SK-N-SH treated with all-trans-retinoic acid at 6 μM for 48 hours (cell line): ENCODE measurements around the gene NSD2.

Experiments used
- ARNTL ChIP-seq: fragments of 450-650 bp; formaldehyde crosslinking; IDR thresholded peaks from 2 replicates; pipeline ENCODE4 v1.5.0; 2020; ENCODE audit warnings: low read depth, mild to moderate bottlenecking, moderate library complexity, borderline replicate concordance
- CREB5 ChIP-seq: fragments of 250-450 bp; sonication (Bioruptor Pico); IDR thresholded peaks from 2 replicates; pipeline ENCODE4 v1.5.1; 2020; ENCODE audit warnings: low read depth, mild to moderate bottlenecking, moderate library complexity
- CSDC2 ChIP-seq: fragments of 250-450 bp; sonication (Bioruptor Pico); IDR thresholded peaks from 2 replicates; pipeline ENCODE4 v1.5.0; 2020; ENCODE audit warnings: mild to moderate bottlenecking, moderate library complexity
- GLIS3 ChIP-seq: fragments of 250-450 bp; sonication (Bioruptor Pico); IDR thresholded peaks from 2 replicates; pipeline ENCODE4 v1.5.0; 2020; ENCODE audit warnings: mild to moderate bottlenecking, moderate library complexity
- PATZ1 ChIP-seq: fragments of 250-450 bp; sonication (Bioruptor Pico); IDR thresholded peaks from 2 replicates; pipeline ENCODE4 v1.8.0; 2020; ENCODE audit warnings: mild to moderate bottlenecking, moderate library complexity, borderline replicate concordance
- POU6F1 ChIP-seq: fragments of 250-450 bp; sonication (Bioruptor Pico); IDR thresholded peaks from 2 replicates; pipeline ENCODE4 v1.8.0; 2021; ENCODE audit warnings: low read depth, mild to moderate bottlenecking, moderate library complexity, borderline replicate concordance
- RARB ChIP-seq: fragments of 250-450 bp; sonication (Bioruptor Pico); IDR thresholded peaks from 2 replicates; pipeline ENCODE4 v1.8.0; 2021; ENCODE audit warnings: mild to moderate bottlenecking, moderate library complexity
- SNAI2 ChIP-seq: fragments of 250-450 bp; sonication (Bioruptor Pico); IDR thresholded peaks from 2 replicates; pipeline ENCODE4 v1.5.0; 2020; ENCODE audit warnings: mild to moderate bottlenecking, moderate library complexity
- TCF4 ChIP-seq: fragments of 250-450 bp; sonication (Bioruptor Pico); IDR thresholded peaks from 2 replicates; pipeline ENCODE4 v1.8.0; 2021; ENCODE audit warnings: mild to moderate bottlenecking, moderate library complexity, borderline replicate concordance
- TOX ChIP-seq: fragments of 250-450 bp; sonication (Bioruptor Pico); IDR thresholded peaks from 2 replicates; pipeline ENCODE4 v1.8.0; 2021; ENCODE audit warnings: mild to moderate bottlenecking, moderate library complexity, borderline replicate concordance
- ZFP3 ChIP-seq: fragments of 250-450 bp; sonication (Bioruptor Pico); IDR thresholded peaks from 2 replicates; pipeline ENCODE4 v1.5.0; 2020; ENCODE audit warnings: mild to moderate bottlenecking, moderate library complexity
- ZFP30 ChIP-seq: fragments of 450-650 bp; formaldehyde crosslinking; IDR thresholded peaks from 2 replicates; pipeline ENCODE4 v1.5.0; 2022; ENCODE audit warnings: mild to moderate bottlenecking, moderate library complexity
- ZNF8 ChIP-seq: fragments of 450-650 bp; formaldehyde crosslinking; IDR thresholded peaks from 2 replicates; pipeline ENCODE4 v1.5.0; 2020; ENCODE audit warnings: mild to moderate bottlenecking, moderate library complexity
- TF ChIP-seq, protein P1 (sequence below): fragments of 250-450 bp; sonication (Bioruptor Pico); IDR thresholded peaks from 2 replicates; pipeline ENCODE4 v1.5.0; 2020; ENCODE audit warnings: mild to moderate bottlenecking, moderate library complexity

DNA sequence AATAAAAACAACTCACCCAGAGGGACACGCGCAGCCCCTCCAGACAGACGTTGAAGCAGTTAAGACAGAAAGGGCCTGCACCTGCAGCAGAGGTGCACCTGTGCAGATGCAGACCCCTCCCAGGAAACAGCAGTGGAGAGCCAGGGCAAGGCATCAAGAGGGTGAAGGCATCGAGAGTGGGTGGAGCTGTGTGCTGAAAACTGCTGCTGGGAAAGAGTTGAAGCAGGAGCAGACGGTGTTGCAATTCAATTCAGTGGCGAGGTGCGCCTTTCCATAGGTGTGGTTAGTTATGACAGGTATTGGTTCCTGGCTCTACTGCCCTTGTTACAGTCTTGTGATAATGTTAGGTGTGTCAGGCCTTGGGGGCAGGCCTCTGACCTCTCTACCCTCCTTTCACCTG lies 31.9 kb upstream of the NSD2 start:
- no peak for TF ChIP-seq POU6F1
- TF ChIP-seq ZFP3 (CRISPR knock-in tag), result no peak
- TF ChIP-seq RARB (CRISPR knock-in tag), result no peak
- no peak for TF ChIP-seq TCF4 (CRISPR knock-in tag)
- TF ChIP-seq TOX (CRISPR knock-in tag), result no peak
- TF ChIP-seq ZNF8 (CRISPR knock-in tag), result no peak
- TF ChIP-seq, protein P1, sequence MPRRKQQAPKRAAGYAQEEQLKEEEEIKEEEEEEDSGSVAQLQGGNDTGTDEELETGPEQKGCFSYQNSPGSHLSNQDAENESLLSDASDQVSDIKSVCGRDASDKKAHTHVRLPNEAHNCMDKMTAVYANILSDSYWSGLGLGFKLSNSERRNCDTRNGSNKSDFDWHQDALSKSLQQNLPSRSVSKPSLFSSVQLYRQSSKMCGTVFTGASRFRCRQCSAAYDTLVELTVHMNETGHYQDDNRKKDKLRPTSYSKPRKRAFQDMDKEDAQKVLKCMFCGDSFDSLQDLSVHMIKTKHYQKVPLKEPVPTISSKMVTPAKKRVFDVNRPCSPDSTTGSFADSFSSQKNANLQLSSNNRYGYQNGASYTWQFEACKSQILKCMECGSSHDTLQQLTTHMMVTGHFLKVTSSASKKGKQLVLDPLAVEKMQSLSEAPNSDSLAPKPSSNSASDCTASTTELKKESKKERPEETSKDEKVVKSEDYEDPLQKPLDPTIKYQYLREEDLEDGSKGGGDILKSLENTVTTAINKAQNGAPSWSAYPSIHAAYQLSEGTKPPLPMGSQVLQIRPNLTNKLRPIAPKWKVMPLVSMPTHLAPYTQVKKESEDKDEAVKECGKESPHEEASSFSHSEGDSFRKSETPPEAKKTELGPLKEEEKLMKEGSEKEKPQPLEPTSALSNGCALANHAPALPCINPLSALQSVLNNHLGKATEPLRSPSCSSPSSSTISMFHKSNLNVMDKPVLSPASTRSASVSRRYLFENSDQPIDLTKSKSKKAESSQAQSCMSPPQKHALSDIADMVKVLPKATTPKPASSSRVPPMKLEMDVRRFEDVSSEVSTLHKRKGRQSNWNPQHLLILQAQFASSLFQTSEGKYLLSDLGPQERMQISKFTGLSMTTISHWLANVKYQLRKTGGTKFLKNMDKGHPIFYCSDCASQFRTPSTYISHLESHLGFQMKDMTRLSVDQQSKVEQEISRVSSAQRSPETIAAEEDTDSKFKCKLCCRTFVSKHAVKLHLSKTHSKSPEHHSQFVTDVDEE (CRISPR knock-in tag), result no peak
- TF ChIP-seq ZFP30 (CRISPR knock-in tag), result no peak
- TF ChIP-seq PATZ1 (CRISPR knock-in tag), result no peak
- TF ChIP-seq GLIS3 (CRISPR knock-in tag), result no peak
- TF ChIP-seq SNAI2 (CRISPR knock-in tag), result no peak
- TF ChIP-seq CSDC2, result no peak
- TF ChIP-seq CREB5, result no peak
- no peak for TF ChIP-seq ARNTL
